ENCODE measurements around the gene SERP2. TPM values are rescaled to one million over a fixed set of nuclear protein-coding genes. Genes with fewer than 3 reads are reported as not detected.
A peak's percentile ranks its signal among the peaks of the same experiment; 100 is the strongest.

SERP2 gene
- total RNA-seq, 2 donors from 2014 or later = 1.0 to 3.6 TPM

DNA sequence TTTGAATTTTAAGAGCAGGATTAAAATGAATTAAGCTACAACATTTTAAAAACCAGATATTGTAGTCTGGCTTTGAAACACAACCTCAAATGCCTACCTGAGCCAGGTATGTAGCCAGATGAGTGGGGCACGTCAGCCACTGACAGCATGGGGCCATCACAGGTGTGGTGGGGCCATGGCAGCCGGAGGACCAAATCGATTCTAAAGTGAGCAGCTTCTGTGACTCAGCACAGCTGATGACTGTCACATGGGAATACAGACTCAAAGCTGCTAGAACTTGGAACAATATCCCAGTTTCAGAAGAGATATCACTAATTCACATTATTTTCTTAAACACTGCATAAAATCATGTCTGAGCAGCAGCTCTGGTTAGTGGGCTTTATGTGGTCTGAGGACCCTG lies 52.8 kb downstream of the SERP2 start:
- DNase-seq (no peak), ATAC-seq (replicated peaks in 1 of 2) (no peak)
- Mint-ChIP-seq H3K4me1 (ENCODE audit: low read depth) (peaks cover 10% of the 10 kb centered on the region), H3K27ac (no peak overlapping the region), H3K9me3 (no peaks in the 10 kb centered on the region), H3K27me3 (ENCODE audit: low read depth) (peaks cover 34% of the 10 kb centered on the region), H3K36me3 (ENCODE audit: insufficient read depth in 2 of 2) (no peaks in the 10 kb centered on the region), H3K4me3 (no peak overlapping the region)

DNA sequence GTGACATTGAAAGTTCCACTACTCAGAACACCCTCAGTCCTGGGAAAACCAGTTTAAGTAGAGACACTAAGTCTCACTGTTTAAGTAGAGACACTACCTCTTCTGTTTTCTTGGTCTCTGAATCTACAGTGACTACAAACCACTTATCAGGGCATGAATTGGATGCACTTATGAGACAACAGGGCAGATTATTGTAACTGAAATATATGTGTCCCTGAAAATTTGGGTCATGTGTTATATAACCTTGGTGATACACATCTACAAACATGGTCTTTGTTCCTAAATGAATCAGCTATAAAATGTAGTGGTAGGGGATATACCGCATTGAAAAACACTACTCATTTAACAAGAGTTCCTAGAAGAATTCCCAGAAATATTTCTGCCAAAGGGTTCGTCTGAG lies 55.7 kb downstream of the SERP2 start:
- no peak overlapping the region for H3K4me3 Mint-ChIP-seq

DNA sequence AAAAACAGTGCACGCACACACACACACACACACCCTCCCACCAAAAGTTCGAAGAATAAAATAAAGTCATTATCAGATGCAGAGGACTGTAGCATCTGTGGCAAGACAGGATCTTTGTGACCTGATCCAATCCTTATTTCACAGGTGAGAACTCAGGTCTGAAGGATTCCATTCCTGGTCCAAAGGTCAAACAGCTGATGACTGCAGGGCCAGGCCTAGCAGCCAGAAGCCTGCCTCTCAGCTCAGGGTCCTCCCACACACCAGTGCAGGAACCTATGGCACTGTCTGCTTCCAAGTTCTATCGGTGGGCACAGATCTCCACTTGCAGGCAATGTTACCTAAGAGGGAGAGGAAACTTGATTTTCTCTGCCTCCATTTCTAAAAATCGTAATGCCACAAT lies 57.5 kb downstream of the SERP2 start:
- peaks cover 0 to 4% of the 10 kb centered on the region in 2 donors for H3K36me3 Mint-ChIP-seq (ENCODE audit: insufficient read depth in 2 of 2)
- H3K9me3 Mint-ChIP-seq = no peaks in the 10 kb centered on the region
- no peak overlapping the region for H3K4me3 Mint-ChIP-seq
- H3K27me3 Mint-ChIP-seq (ENCODE audit: low read depth) = peaks cover 8% of the 10 kb centered on the region
- no peak for DNase-seq
- ATAC-seq (replicated peaks in 1 of 2) = no peak
- H3K27ac Mint-ChIP-seq = no peak overlapping the region
- peaks cover 18% of the 10 kb centered on the region for H3K4me1 Mint-ChIP-seq (ENCODE audit: low read depth)

More for the DNA sequence above, 55.7 kb downstream of the SERP2 start:
- H3K9me3 Mint-ChIP-seq = no peaks in the 10 kb centered on the region
- ATAC-seq (replicated peaks in 1 of 2) (no peak), DNase-seq (no peak)
- H3K27me3 Mint-ChIP-seq (ENCODE audit: low read depth) = peaks cover 8% of the 10 kb centered on the region
- H3K4me1 Mint-ChIP-seq (ENCODE audit: low read depth) = peaks cover 5% of the 10 kb centered on the region
- no peaks in the 10 kb centered on the region for H3K36me3 Mint-ChIP-seq (ENCODE audit: insufficient read depth in 2 of 2)
- H3K27ac Mint-ChIP-seq = no peak overlapping the region

DNA sequence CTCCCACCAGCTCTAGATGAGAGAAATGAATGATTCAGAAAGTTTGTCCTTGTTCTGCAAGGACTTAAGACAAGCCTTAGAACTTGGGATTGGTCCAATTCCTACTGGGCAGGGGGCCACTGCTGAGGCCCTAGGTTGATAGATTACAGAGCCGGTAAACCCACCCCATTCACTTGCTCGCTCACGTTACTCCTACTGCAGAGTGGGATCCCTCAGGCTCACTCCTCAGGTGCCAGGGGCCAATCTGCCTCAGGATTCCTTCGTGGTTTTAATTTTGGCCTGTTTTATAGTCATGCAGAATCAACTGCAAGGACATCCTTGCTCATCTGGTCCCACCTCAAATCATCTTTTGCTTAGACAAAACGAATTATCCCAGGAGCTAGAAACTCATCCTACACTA lies 59.0 kb downstream of the SERP2 start:
- no peak for ATAC-seq (replicated peaks in 1 of 2)
- no peaks in the 10 kb centered on the region for H3K9me3 Mint-ChIP-seq
- DNase-seq = no peak
- H3K27me3 Mint-ChIP-seq (ENCODE audit: low read depth) = peaks cover 16% of the 10 kb centered on the region
- H3K4me3 Mint-ChIP-seq = no peak overlapping the region
- H3K36me3 Mint-ChIP-seq (ENCODE audit: insufficient read depth in 2 of 2) = peaks cover 0 to 6% of the 10 kb centered on the region in 2 donors
- H3K27ac Mint-ChIP-seq = no peak overlapping the region
- peaks cover 28% of the 10 kb centered on the region for H3K4me1 Mint-ChIP-seq (ENCODE audit: low read depth)

DNA sequence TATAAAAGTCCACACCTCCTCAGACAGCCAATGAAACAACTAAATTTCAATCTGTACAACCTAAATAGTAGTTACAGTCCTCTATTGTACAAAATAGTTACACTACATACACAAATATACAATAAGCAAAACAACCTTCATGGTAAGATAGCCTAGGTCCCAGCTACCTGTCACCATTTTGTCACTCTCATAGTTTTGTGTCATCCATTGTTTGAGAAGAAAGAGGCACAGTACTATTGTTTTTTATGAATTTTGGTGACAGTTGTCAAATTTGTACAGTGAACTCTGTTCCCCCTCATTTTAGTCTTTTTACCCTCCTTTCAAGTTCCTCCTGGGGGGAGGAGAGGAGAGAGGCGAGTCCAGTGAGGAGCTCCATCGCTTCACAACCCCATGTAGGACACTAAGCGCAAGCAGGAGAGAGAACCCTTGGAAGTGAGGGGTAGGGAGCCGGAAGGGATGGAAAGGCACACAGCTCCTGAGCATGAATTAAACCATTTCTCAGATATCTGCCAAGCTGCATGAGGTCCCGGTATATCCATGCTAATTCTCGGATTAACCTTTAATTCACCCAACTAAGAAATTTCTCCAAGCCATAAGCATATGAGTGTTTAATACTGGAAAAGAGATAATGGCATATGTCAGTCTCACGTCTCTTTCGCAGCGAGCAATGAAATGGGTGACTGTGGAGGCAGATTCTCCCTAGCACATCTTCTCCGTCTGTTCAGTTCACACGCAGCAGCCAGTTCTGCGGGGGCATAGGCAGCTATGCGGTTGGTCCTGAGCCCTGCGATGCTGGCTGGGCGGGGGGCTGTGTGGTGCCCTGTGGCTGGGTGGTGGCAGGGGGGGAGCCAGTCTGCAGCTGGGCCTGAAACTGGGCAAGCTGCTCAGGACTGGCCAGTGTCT lies 60.5 kb downstream of the SERP2 start:
- H3K4me1 Mint-ChIP-seq (ENCODE audit: low read depth) = peaks cover 34% of the 10 kb centered on the region
- H3K36me3 Mint-ChIP-seq (ENCODE audit: insufficient read depth in 2 of 2) = peaks cover 0 to 6% of the 10 kb centered on the region in 2 donors
- no peak for ATAC-seq (replicated peaks in 1 of 2)
- DNase-seq = no peak
- H3K27ac Mint-ChIP-seq = no peak overlapping the region
- H3K9me3 Mint-ChIP-seq = no peaks in the 10 kb centered on the region
- peaks cover 23% of the 10 kb centered on the region for H3K27me3 Mint-ChIP-seq (ENCODE audit: low read depth)
- peak overlapping the region; percentile 28 to 86 for H3K4me3 Mint-ChIP-seq

DNA sequence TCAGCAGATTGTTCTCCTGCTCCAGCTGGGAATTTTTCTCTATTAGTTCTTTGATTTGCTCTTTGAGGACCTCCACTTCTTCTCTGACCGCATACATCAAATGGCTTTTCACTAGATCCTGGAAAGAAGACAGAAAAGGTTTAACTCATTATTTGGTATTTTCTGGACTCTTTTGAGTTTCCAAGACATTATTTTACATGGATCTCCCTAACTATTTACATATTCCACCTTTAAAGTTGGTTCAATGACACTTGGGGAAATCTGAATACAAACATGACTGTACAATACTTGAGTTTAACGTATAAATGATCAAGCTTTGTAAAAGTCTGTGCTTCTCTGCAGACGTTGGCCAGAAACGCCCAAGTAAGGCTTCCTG lies 61.1 kb downstream of the SERP2 start:
- H3K27ac Mint-ChIP-seq = no peak overlapping the region
- DNase-seq = no peak

DNA sequence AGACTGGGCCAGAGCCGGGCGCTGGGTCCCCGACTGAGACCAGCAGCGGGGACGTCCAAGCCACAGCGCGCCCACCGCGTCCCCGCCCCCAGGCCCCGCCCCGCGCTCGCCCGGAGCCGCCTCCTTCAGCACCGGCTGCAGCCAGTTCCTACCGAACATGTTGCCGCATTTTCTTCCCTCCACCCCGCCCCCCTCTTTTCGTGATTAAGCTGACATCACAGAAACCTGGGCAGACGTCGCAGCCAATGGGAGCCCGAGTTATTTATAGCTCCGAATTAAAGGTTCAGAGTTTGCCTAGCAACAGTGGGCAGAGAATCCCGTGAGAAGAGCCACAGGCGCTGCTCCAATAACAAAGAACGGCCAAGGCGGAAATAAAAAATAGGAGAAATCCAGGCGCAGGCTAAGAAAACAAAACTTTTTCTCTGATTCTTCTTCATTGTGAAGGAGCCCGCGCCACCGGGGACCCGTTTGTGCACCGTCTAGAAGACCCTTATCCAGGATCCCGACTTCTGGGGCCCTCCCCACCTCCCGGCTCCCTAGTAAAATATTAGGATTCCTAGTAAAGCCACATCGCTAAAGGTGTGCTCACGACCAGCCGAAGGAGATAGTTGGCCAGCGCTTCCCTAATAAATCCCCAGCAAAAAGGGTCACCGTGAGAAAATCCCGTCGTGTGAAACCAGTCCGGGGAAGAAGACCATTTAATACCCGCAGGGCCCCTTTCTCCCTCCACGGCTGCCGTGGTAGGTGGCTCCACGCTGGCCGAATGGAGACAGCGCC lies 61.7 kb downstream of the SERP2 start:
- DNase-seq (peak; percentile 81 to 82), ATAC-seq (replicated peaks in 1 of 2) (peak; percentile 86 to 89)
- Mint-ChIP-seq H3K36me3 (ENCODE audit: insufficient read depth in 2 of 2) (peaks cover 0 to 6% of the 10 kb centered on the region in 2 donors), H3K27me3 (ENCODE audit: low read depth) (peaks cover 23% of the 10 kb centered on the region), H3K9me3 (no peaks in the 10 kb centered on the region), H3K27ac (peak overlapping the region; percentile 31), H3K4me3 (peak overlapping the region; percentile 86 to 93), H3K4me1 (ENCODE audit: low read depth) (peaks cover 34% of the 10 kb centered on the region)

More for the DNA sequence above, 61.1 kb downstream of the SERP2 start:
- peak overlapping the region; percentile 86 to 93 for H3K4me3 Mint-ChIP-seq
- H3K36me3 Mint-ChIP-seq (ENCODE audit: insufficient read depth in 2 of 2) = peaks cover 0 to 6% of the 10 kb centered on the region in 2 donors
- H3K4me1 Mint-ChIP-seq (ENCODE audit: low read depth) = peaks cover 34% of the 10 kb centered on the region
- no peak for ATAC-seq (replicated peaks in 1 of 2)
- H3K27me3 Mint-ChIP-seq (ENCODE audit: low read depth) = peaks cover 23% of the 10 kb centered on the region
- H3K9me3 Mint-ChIP-seq = no peaks in the 10 kb centered on the region

DNA sequence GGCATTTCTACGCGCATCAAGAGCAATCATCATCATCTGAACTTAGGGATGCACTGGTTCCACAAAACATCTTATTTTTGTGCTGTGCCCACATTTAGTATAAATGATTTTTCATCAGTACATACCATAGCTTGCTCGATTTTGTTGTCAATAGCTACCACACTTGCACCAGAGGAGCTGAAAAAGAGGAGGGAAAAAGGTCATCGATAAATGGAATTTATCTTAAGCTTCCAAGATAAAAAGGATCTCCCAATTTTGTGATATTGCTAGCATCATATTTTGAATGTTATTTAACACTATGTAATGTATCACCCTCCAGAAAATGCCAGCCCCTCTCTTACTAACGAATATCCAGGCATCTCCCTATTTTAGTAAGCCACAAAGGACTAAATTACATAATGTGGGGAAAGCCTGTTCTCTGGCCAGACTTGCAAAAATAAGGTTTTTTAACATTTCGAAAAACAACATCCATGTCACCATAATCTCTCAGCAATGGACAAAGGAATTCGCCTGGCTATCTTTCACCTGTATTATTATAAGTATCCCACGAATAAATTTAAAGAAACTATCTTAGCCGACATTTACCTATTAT lies 62.4 kb downstream of the SERP2 start:
- H3K27ac Mint-ChIP-seq = peak overlapping the region; percentile 33
- H3K9me3 Mint-ChIP-seq = no peaks in the 10 kb centered on the region
- no peak for ATAC-seq (replicated peaks in 1 of 2)

DNA sequence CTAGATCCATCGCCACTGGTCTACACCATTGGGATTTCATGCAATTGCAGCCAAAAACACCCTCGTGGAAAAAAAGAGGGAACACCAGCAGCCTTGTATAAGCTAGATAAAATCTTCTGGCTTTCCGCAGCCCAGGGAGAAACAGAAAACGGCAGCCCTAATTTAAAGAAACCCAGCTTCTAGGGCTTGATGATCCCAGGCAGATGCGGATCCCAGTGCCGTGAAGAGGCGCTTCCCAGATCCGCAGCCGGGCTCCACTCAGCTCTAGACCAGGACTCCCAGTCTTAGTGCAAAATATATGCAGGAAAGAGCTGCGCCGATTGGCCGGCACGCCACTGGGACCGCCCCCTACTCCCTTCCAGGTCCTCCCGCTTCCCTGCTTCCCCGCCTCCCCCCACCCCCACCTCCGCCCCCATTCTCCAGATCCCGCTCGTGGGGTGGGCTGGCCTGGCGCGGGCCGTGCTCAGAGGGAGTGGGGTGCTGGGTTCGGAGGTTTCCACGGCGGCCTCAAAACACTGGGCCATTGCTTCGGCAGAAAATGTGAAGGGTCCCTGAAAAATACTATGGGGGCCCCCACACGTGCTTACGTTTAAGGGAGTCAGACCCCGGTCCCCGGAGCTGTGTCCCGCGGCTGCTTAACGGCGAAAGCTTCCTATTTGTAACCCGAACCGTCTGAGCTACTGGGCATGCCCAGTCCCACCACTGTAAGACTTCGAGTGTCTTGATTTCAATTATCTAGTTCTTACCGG lies 63.1 kb downstream of the SERP2 start:
- peaks cover 34% of the 10 kb centered on the region for H3K4me1 Mint-ChIP-seq (ENCODE audit: low read depth)
- DNase-seq (peak; percentile 45 to 47), ATAC-seq (replicated peaks in 1 of 2) (peak; percentile 54 to 66)
- H3K27me3 Mint-ChIP-seq (ENCODE audit: low read depth) = peaks cover 23% of the 10 kb centered on the region
- H3K36me3 Mint-ChIP-seq (ENCODE audit: insufficient read depth in 2 of 2) = peaks cover 0 to 6% of the 10 kb centered on the region in 2 donors
- no peaks in the 10 kb centered on the region for H3K9me3 Mint-ChIP-seq
- H3K27ac Mint-ChIP-seq = no peak overlapping the region
- peak overlapping the region; percentile 86 to 93 for H3K4me3 Mint-ChIP-seq

More for the DNA sequence above, 62.4 kb downstream of the SERP2 start:
- DNase-seq = no peak
- Mint-ChIP-seq H3K27me3 (ENCODE audit: low read depth) (peaks cover 23% of the 10 kb centered on the region), H3K4me1 (ENCODE audit: low read depth) (peaks cover 34% of the 10 kb centered on the region), H3K36me3 (ENCODE audit: insufficient read depth in 2 of 2) (peaks cover 0 to 6% of the 10 kb centered on the region in 2 donors), H3K4me3 (peak overlapping the region; percentile 86 to 93)

DNA sequence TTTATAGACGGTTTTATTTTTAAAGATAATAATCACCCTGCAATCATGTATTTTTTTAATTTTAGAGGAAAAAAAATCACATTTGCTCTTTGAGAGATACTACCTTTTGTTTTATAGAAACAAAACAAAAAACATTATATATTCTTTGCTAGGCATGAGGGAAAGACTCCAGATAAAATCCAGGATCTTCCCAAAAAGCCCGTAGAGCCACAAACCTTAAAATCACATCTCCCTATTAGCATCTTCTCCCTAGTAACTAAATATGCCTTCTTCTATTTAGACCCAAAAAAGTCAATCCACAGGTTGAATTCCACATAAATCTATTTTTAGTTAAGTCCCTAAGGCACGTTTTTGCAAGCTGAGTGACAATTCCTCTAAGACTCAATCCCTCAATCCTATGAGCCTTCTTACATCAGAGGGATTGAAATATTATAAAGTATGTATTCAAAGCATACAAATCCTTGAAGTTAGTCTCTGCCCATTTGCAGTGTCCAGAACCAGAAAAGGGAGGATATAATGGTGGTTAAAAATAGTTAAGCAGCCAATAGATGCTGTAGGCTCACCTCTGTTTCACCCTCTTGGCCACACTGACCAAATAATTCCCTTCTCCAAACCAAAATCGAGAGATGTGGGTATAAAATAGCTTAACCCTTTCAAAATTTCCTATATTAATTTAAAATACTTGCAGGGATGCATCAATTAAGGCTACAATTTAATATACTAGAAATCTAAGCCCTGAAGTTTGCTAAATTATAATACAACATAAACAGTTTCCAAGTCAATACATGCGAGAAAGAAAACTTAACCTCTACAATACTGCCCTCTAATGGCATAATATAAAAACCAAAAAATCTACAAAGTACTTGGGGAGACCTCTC lies 64.0 kb downstream of the SERP2 start:
- H3K27ac Mint-ChIP-seq = no peak overlapping the region
- ATAC-seq (replicated peaks in 1 of 2) (no peak), DNase-seq (no peak)
- peaks cover 34% of the 10 kb centered on the region for H3K4me1 Mint-ChIP-seq (ENCODE audit: low read depth)
- peak overlapping the region; percentile 86 to 93 for H3K4me3 Mint-ChIP-seq
- H3K27me3 Mint-ChIP-seq (ENCODE audit: low read depth) = peaks cover 23% of the 10 kb centered on the region
- no peaks in the 10 kb centered on the region for H3K9me3 Mint-ChIP-seq
- H3K36me3 Mint-ChIP-seq (ENCODE audit: insufficient read depth in 2 of 2) = peaks cover 0 to 6% of the 10 kb centered on the region in 2 donors

DNA sequence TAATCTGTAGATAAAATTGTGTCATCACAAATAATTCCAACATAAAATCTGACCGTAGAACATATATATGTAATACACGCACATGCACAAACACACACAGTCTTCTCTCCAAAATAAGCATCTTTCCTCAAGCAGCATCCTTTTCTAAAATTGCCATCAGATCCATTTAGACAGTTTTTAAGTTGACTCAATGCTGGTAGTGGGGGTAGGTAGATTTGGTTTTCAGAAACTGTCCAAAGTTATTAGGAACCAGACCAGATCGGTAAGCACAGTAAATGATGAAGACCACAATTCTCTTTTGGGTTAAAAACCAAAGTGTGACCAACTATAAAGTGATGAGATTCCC lies 64.6 kb downstream of the SERP2 start:
- Mint-ChIP-seq H3K4me3 (no peak overlapping the region), H3K27me3 (ENCODE audit: low read depth) (peaks cover 23% of the 10 kb centered on the region), H3K4me1 (ENCODE audit: low read depth) (peaks cover 34% of the 10 kb centered on the region), H3K27ac (no peak overlapping the region), H3K9me3 (no peaks in the 10 kb centered on the region), H3K36me3 (ENCODE audit: insufficient read depth in 2 of 2) (peaks cover 0 to 6% of the 10 kb centered on the region in 2 donors)
- ATAC-seq (replicated peaks in 1 of 2) (no peak), DNase-seq (no peak)

All from activated T-cell treated with anti-CD3 and anti-CD28 coated beads, Interleukin-2, amount 50 U/mL, for 72 hours (primary cell).